DND-41 (cell line): ENCODE results near the gene FOXP1.

Experiments
- CTCF ChIP-seq: IDR thresholded peaks from 2 replicates; pipeline ENCODE4 v1.5.1; 2012; ENCODE audit warnings: borderline replicate concordance, low read length, moderate library complexity, mild to moderate bottlenecking; ENCODE audit not compliant: poor library complexity, severe bottlenecking; ENCODE audit errors: extremely low read depth
- EZH2 ChIP-seq: IDR thresholded peaks from 3 replicates; pipeline ENCODE4 v1.6.1; 2012; ENCODE audit warnings: borderline replicate concordance, low read depth, mild to moderate bottlenecking, moderate library complexity, low read length, inconsistent platforms; ENCODE audit not compliant: severe bottlenecking

GRCh38 chr3:71282976-71283375, 300.6 kb downstream of the FOXP1 start:
- TF ChIP-seq CTCF (no peak), EZH2 (no peak)
